Measurements from ENCODE around the gene RGS6.

DNA sequence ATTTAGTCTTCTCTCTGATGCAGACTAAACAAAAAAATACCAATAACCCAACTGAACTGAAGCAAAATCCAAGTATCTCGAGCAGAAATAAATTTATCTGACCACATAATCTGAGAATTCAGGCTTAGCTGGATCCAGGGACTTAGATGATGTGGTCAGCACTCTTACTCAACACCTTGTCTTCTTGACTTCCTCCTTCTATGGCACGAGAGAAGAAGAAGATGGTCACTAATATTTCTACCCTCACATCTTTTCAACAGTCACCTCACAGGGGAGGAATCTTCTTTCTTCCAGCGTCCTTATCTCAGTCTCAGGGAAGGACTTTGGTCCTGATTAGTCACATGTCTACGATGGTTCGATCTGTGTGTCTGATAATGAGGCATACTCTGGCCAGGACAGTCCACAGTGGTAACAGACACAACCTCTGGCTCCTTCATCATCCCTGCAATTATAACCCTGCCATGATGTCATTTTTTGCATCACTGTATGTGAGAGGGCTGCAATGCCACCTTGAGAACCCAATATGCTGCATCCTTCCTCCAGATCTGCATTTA, 15.8 kb downstream of the RGS6 start:
- TF ChIP-seq, protein P1, sequence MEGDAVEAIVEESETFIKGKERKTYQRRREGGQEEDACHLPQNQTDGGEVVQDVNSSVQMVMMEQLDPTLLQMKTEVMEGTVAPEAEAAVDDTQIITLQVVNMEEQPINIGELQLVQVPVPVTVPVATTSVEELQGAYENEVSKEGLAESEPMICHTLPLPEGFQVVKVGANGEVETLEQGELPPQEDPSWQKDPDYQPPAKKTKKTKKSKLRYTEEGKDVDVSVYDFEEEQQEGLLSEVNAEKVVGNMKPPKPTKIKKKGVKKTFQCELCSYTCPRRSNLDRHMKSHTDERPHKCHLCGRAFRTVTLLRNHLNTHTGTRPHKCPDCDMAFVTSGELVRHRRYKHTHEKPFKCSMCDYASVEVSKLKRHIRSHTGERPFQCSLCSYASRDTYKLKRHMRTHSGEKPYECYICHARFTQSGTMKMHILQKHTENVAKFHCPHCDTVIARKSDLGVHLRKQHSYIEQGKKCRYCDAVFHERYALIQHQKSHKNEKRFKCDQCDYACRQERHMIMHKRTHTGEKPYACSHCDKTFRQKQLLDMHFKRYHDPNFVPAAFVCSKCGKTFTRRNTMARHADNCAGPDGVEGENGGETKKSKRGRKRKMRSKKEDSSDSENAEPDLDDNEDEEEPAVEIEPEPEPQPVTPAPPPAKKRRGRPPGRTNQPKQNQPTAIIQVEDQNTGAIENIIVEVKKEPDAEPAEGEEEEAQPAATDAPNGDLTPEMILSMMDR (IDR thresholded peaks at IDR 0.05 in 4 of 5, conservative IDR thresholded peaks at IDR 0.05 in 1 of 5): no peak
- no peak for TF ChIP-seq POLR2A (IDR thresholded peaks at IDR 0.05)

Data from gastrocnemius medialis (tissue), 4 donors.